Endothelial cell of umbilical vein (primary cell): ENCODE results near the gene SRPK2. TPM values are rescaled to one million over a fixed set of nuclear protein-coding genes. Genes with fewer than 3 reads are reported as not detected.

Experiments
- BruUV-seq: library from RNA; stranded (reverse); fragments of 400-500 nt; replicated peaks from 2 replicates; lab custom pipeline; 2021; lab: Mats Ljungman, UMichigan
- CTCF ChIA-PET: fragments of 300-600, 350-600 bp; sonication (Branson Sonifier 250); formaldehyde crosslinking; loops from one replicate; lab custom pipeline; 2021; ENCODE audit warnings: antibody characterized with exemption, inconsistent platforms; lab: Charles Lee
- POLR2A ChIA-PET: fragments of 300-600, 350-600 bp; sonication (Branson Sonifier 250); formaldehyde crosslinking; loops from one replicate; lab custom pipeline; 2021; ENCODE audit warnings: antibody characterized with exemption, inconsistent platforms; lab: Charles Lee
- DNase-seq: peaks from one replicate; pipeline ENCODE4 v3.0.0-alpha.2; 2011; ENCODE audit warnings: low read depth, low spot score
- FAIRE-seq: peaks from 2 replicates; lab custom pipeline; 2011; peaks lifted over from hg19 to GRCh38; lab: Jason Lieb, UNC
- H2AFZ ChIP-seq: 2 replicates; pipeline ENCODE4 v1.6.0; 2012; ENCODE audit warnings: low read depth, low read length, control low read depth, inconsistent platforms
- H3K27ac ChIP-seq: 2 replicates; pipeline ENCODE4 v1.5.1; 2011; ENCODE audit warnings: low read depth, mild to moderate bottlenecking, control low read depth, low read length, moderate library complexity; ENCODE audit not compliant: insufficient read depth
- H3K27me3 ChIP-seq, 2 experiments: 2 replicates each; pipeline versions ENCODE4 v1.6.0 to v1.6.1; 2011; ENCODE audit warnings: low read length in 2 of 2, mixed read lengths in 1 of 2; ENCODE audit not compliant: control insufficient read depth in 2 of 2, insufficient read depth in 2 of 2
- H3K36me3 ChIP-seq, 2 experiments: 2 replicates in 1 of 2; 3 replicates in 1 of 2; pipeline ENCODE4 v1.5.1; 2011; ENCODE audit warnings: low read length in 2 of 2, mild to moderate bottlenecking in 1 of 2, moderate library complexity in 1 of 2; ENCODE audit not compliant: control insufficient read depth in 2 of 2, insufficient read depth in 2 of 2; ENCODE audit errors: extremely low read depth in 1 of 2
- H3K4me1 ChIP-seq: 3 replicates; pipeline ENCODE4 v1.5.1; 2011; ENCODE audit warnings: mild to moderate bottlenecking, low read length; ENCODE audit not compliant: control insufficient read depth, insufficient read depth; ENCODE audit errors: extremely low read depth
- H3K4me2 ChIP-seq: 2 replicates; pipeline ENCODE4 v1.6.1; 2011; ENCODE audit warnings: low read length, control low read depth, mixed read lengths; ENCODE audit not compliant: insufficient read depth
- H3K4me3 ChIP-seq, 3 experiments: fragments of 200-600 bp in 1 of 3; sonication (generic), shearing (Covaris generic) in 1 of 3; replicated peaks in 1 of 3; 2 replicates each; pipeline ENCODE4 v1.5.1; 2011 to 2016; ENCODE audit warnings: control low read depth in 3 of 3, low read length in 3 of 3, mild to moderate bottlenecking in 2 of 3, inconsistent platforms in 1 of 3, low read depth in 1 of 3, moderate library complexity in 1 of 3; ENCODE audit not compliant: insufficient read depth in 1 of 3
- H3K79me2 ChIP-seq: 2 replicates; pipeline ENCODE4 v1.6.0; 2012; ENCODE audit warnings: low read length, inconsistent platforms; ENCODE audit not compliant: control insufficient read depth, insufficient read depth
- H3K9ac ChIP-seq: replicated peaks from 2 replicates; pipeline ENCODE3; 2011; ENCODE audit warnings: low read length, control low read depth; ENCODE audit not compliant: insufficient read depth; ENCODE audit errors: extremely low read depth
- H3K9me1 ChIP-seq: replicated peaks from 3 replicates; pipeline ENCODE4 v1.6.0; 2011; ENCODE audit warnings: mild to moderate bottlenecking, low read length; ENCODE audit not compliant: control insufficient read depth, insufficient read depth; ENCODE audit errors: extremely low read depth
- H3K9me3 ChIP-seq: replicated peaks from 2 replicates; pipeline ENCODE4 v1.5.1; 2012; ENCODE audit warnings: low read length, inconsistent platforms; ENCODE audit not compliant: control insufficient read depth, insufficient read depth
- H4K20me1 ChIP-seq: replicated peaks from 2 replicates; pipeline ENCODE3; 2011; ENCODE audit warnings: mild to moderate bottlenecking, low read length; ENCODE audit not compliant: control insufficient read depth, insufficient read depth; ENCODE audit errors: extremely low read depth
- CTCF ChIP-seq, 2 donors: IDR thresholded peaks; 1 replicate in 1 of 2; 2 replicates in 1 of 2; pipeline ENCODE4 v1.5.1; 2011; ENCODE audit warnings: low read length in 2 of 2, mild to moderate bottlenecking in 2 of 2, moderate library complexity in 2 of 2, control low read depth in 1 of 2, inconsistent platforms in 1 of 2, low read depth in 1 of 2; ENCODE audit not compliant: insufficient read depth in 1 of 2; ENCODE audit errors: extremely low read depth in 1 of 2
- EZH2 ChIP-seq: IDR thresholded peaks from 2 replicates; pipeline ENCODE4 v1.6.1; 2012; ENCODE audit warnings: borderline replicate concordance, low read depth, mild to moderate bottlenecking, moderate library complexity, low read length, inconsistent platforms; ENCODE audit not compliant: severe bottlenecking
- FOS ChIP-seq: IDR thresholded peaks from 2 replicates; pipeline ENCODE4 v1.6.1; 2011; ENCODE audit warnings: mild to moderate bottlenecking, low read length, moderate library complexity, borderline replicate concordance; ENCODE audit not compliant: insufficient read depth
- GATA2 ChIP-seq: IDR thresholded peaks from 2 replicates; pipeline ENCODE4 v1.7.0; 2011; ENCODE audit warnings: low read depth, mild to moderate bottlenecking, moderate library complexity, mixed read lengths, low read length; ENCODE audit not compliant: insufficient read length, insufficient read depth
- JUN ChIP-seq: IDR thresholded peaks from 2 replicates; pipeline ENCODE4 v1.6.1; 2011; ENCODE audit warnings: borderline replicate concordance, low read depth; ENCODE audit not compliant: insufficient read length, insufficient read depth
- MAX ChIP-seq: IDR thresholded peaks from 2 replicates; pipeline ENCODE4 v1.6.1; 2011; ENCODE audit not compliant: insufficient read depth, insufficient read length
- MYC ChIP-seq: IDR thresholded peaks from one replicate; pipeline ENCODE4 v1.6.1; 2011; ENCODE audit warnings: mild to moderate bottlenecking, low read depth, low read length
- POLR2A ChIP-seq: IDR thresholded peaks from 2 replicates; pipeline ENCODE4 v1.6.1; 2012; ENCODE audit warnings: low read depth, mild to moderate bottlenecking, control low read depth, low read length
- POLR2AphosphoS5 ChIP-seq: IDR thresholded peaks from 2 replicates; pipeline ENCODE4 v1.6.1; 2012; ENCODE audit warnings: low read depth, mild to moderate bottlenecking, control low read depth, low read length, moderate library complexity; ENCODE audit not compliant: insufficient read depth
- dilution Hi-C: fragments of 300-500 bp; cut with MboI; formaldehyde crosslinking; loops from one replicate; pipeline ENCODE4 v1.15.0; 2019; ENCODE audit warnings: low sequenced_read_pairs; ENCODE audit not compliant: extremely low pct_ligation_motif_present
- intact Hi-C: fragments of 100-400 bp; cut with micrococcal nuclease; formaldehyde crosslinking; loops from one replicate; pipeline ENCODE4 v1.10.0; 2022
- polyA plus RNA-seq, 4 experiments: library from polyadenylated mRNA; depleted of rRNA in 3 of 4; stranded (reverse) in 3 of 4; unstranded in 1 of 4; fragments of >200 nt; gene quantifications; 2 replicates each; pipeline versions ENCODE4 v1.2.1 to v1.2.3, GENCODE V29; 2011 to 2012; ENCODE audit warnings: missing spikeins in 1 of 4
- total RNA-seq: library from RNA; stranded (reverse); gene quantifications from 2 replicates; pipeline ENCODE4 v1.2.3, GENCODE V29; 2021

SRPK2 gene
- total and polyA plus RNA-seq, 2 donors (not counting 3 experiments of a cell fraction or from before 2014, with no cell fraction given) = 13.4 to 55.2 TPM

- POLR2A ChIA-PET = no interaction called here
- TF ChIP-seq MAX (no peak), POLR2A (no peak), CTCF (IDR thresholded peaks at IDR 0.05; ENCODE audit: extremely low read depth in 1 of 2, insufficient read depth in 1 of 2, low read depth in 1 of 2, low read length in 2 of 2) (no peak), JUN (no peak), EZH2 (no peak)
- FAIRE-seq (no peak), DNase-seq (no peak)
- Histone ChIP-seq H3K9ac (no peak overlapping the region), H3K79me2 (peaks cover 48% of the 10 kb centered on the region), H2AFZ (no peak overlapping the region), H3K36me3 (no peaks in the 10 kb centered on the region), H3K27ac (no peak overlapping the region), H3K27me3 (no peaks in the 10 kb centered on the region), H3K4me1 (peaks cover 15% of the 10 kb centered on the region), H3K9me1 (no peaks in the 10 kb centered on the region), H3K4me3 (no peak overlapping the region), H4K20me1 (peaks cover 4% of the 10 kb centered on the region), H3K9me3 (no peaks in the 10 kb centered on the region), H3K4me2 (no peak overlapping the region)
- CTCF ChIA-PET = interaction anchor here (0.6 to 1.0 kb wide), 3 partner anchors 14 to 43 kb away, joined by 3 read pairs; no protein-coding TSS in a partner anchor
- no TSS peak for BruUV-seq
- intact Hi-C loops (no loop called here), dilution Hi-C loops (no loop called here)
These were observed 124.0 kb downstream of the SRPK2 start for GRCh38 chr7:105264707-105265106.

- Histone ChIP-seq H3K27ac (no peak overlapping the region), H3K36me3 (no peaks in the 10 kb centered on the region), H2AFZ (no peak overlapping the region), H3K4me3 (no peak overlapping the region), H4K20me1 (peaks cover 6% of the 10 kb centered on the region), H3K4me2 (no peak overlapping the region), H3K9ac (no peak overlapping the region), H3K9me1 (no peaks in the 10 kb centered on the region), H3K27me3 (no peaks in the 10 kb centered on the region), H3K79me2 (peaks cover 46% of the 10 kb centered on the region), H3K9me3 (no peaks in the 10 kb centered on the region), H3K4me1 (peaks cover 2% of the 10 kb centered on the region)
- TF ChIP-seq FOS = no peak
- no peak for TF ChIP-seq POLR2A
- TF ChIP-seq POLR2AphosphoS5 = no peak
- TF ChIP-seq JUN = no peak
- no peak for TF ChIP-seq MYC
- no peak for TF ChIP-seq GATA2
- TF ChIP-seq CTCF (IDR thresholded peaks at IDR 0.05; ENCODE audit: extremely low read depth in 1 of 2, insufficient read depth in 1 of 2, low read depth in 1 of 2, low read length in 2 of 2) = no peak
- TF ChIP-seq MAX = no peak
- no peak for TF ChIP-seq EZH2
- CTCF ChIA-PET = interaction anchor here (0.9 to 1.9 kb wide), 3 partner anchors 10 to 138 kb away, joined by 3 to 8 read pairs (median 3); no protein-coding TSS in a partner anchor
- POLR2A ChIA-PET = interaction anchor here (0.5 kb wide), 1 partner anchor 89 kb away, joined by 6 read pairs; no protein-coding TSS in a partner anchor
- dilution Hi-C loops (no loop called here), intact Hi-C loops (no loop called here)
- no peak for FAIRE-seq
- BruUV-seq = no TSS peak
- DNase-seq = no peak
These were observed 127.0 kb downstream of the SRPK2 start for GRCh38 chr7:105261689-105262088.
